ENCODE data around the gene TMEM37.

- TF ChIP-seq CTCF (conservative IDR thresholded peaks at IDR 0.05; ENCODE audit: low read depth, low read length) (no peak), EZH2 (IDR thresholded peaks at IDR 0.05; ENCODE audit: borderline replicate concordance, low read depth, low read length, poor library complexity, severe bottlenecking) (no peak)
These were observed 32.3 kb downstream of the TMEM37 start for GRCh38 chr2:119463990-119464389.
